GM19025 (cell line): ENCODE measurements around the gene WDR93.
A peak's percentile ranks its signal among the peaks of the same experiment; 100 is the strongest.

ENCODE experiments used
- ATAC-seq: cut with Tn5 transposase; IDR thresholded peaks from one replicate; pipeline ENCODE4 v1.9.1; 2021; ENCODE audit warnings: mild to moderate bottlenecking, low read depth, moderate library complexity; ENCODE audit not compliant: unreplicated experiment

WDR93 gene

DNA sequence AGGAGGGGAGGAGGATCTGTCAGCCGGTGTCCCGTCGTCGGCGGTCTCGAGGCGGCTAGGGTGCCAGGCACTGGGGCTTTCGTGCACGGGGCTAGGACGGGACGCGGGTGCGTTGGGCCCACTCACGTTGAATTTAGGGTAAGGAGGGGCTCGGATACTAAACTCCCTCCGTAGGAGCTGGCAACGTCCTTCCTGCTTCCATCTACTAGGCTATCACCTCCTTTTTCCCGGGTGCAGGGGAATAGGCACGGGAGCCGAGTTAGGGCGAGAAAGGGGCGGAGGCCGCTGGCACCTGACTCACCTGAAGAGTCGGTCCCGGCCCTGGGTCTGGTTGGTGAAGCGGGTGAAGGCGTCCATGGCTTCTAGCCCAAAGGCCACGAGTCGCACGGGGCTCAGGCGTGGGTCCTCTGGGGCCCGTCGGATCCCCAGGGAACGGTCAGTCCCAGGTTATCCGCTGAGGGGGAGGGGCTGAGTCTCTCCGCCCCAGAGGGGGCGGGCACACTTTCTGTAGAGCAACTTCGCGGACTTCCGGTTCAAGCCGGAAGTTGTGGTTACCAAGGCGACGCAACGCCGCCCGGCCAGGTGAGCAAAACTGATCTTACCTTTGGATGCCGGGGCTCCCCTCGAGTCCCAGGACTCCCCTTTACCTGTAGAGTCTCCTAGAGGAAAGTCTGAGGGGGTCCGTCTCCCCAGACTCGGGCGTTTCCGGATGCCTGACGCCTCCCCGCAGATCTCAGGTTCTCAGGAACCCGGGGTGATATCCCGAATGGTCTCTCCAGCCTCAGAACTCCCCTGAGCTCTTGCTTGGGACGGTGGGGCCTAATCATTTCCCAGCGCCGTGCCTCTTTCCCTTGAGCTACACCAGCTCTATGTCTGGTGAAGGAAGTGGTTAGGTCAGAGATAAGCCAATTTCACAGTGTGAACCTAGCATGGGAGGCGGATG, at the start of gene WDR93, which contains the start of gene PEX11A:
Gene WDR93 (plus strand): TSS at position 536 of the 943 bp plus-strand sequence. CDS start 10,936 bp downstream, outside the sequence.
Gene PEX11A (minus strand): TSS at position 479 of the 943 bp plus-strand sequence. CDS start 122 bp downstream, at position 357.
- peak; percentile 83 for ATAC-seq

DNA sequence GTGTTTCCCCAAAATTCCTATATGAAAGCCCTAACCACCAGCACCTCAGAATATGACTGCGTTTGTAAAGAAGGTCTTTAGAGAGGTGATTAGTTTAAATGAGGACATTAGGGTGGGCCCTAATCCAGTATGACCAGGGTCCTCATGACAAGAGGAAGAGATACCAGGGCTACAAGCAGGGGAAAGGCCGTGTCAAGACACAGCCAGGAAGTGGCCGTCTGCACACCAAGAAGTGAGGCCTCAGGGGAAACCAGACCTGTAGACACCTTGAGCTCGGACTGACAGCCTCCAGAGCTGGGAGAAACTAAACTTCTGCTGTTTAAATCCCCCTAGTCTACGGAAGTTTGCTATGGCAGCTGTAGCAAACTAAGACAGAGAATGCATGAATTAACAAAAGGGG, 49.6 kb upstream of the WDR93 start:
- ATAC-seq, result no peak

DNA sequence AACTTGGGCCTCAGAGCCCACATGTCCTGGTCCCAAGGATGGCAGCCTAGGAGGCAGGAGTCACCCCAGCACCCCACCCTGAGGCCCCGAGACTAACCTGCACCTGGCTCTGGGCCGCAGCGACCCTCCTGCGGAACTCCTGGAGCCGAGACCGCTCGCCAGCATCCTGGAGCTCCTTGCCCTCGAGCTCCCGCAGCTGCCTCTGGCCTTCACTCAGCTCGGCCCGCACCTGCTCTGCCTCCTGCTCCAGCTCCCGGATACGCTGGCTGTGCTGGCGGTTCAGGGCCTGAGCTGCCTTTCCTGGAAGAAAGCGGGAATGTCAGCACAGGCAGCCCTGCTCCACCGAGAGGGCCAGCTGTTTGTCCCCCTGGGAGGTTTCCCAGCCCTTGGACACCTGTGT, 48.5 kb upstream of the WDR93 start:
- no peak for ATAC-seq

DNA sequence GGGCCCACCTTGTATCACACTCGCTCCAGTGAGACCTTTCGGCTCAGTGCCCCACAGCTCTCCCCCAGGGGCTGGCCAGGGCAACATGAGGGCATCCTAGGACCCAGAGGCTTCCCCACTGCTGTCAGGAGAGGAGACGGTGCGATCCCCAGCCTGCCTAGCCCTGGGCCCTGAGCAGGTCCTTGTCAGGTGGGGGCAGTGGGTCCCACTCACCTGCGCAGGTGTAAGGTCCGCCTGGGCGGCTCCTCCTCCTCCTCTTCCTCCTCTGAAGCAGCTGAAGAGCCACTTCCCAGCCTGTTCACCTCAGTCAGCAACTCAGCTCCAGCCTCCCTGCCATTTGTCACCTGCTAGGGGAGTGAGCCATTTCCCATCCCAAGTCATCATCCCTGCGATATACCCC, 44.9 kb upstream of the WDR93 start:
- ATAC-seq, result no peak

DNA sequence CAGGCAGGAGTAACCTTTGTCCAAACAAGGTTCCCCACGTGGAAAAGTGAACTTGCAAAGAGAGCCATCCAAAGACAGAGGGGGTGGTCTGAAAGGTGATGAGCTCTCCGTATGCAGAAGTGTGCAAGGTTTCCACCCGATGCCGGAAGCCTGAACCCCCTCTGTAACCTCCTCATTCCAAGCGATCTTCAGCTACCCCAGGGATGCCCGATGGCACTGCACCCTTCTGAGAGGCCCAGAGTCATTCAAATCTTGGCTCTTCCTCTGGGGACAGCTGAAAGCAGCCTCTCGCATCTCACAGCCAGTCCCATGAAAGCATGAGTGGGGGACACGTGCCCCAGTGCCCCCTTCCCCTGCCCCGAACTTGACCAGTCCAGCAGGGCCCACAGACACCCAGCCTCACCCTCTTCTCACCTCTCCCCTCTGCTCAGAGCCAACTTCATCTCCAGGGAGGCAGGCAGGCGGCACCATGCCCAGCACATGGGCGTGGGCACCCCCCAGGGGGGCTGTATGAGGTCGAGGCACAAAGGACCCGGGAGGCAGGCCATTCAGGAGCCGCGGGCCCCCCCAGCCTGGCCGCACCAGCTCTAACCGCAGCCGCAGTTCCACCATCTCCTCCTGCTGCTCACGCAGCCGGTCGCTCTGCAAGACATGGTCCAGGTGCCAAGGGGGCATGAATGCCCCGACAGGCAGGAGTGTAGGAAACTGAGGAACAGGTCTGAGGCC, 44.0 kb upstream of the WDR93 start:
- no peak for ATAC-seq

DNA sequence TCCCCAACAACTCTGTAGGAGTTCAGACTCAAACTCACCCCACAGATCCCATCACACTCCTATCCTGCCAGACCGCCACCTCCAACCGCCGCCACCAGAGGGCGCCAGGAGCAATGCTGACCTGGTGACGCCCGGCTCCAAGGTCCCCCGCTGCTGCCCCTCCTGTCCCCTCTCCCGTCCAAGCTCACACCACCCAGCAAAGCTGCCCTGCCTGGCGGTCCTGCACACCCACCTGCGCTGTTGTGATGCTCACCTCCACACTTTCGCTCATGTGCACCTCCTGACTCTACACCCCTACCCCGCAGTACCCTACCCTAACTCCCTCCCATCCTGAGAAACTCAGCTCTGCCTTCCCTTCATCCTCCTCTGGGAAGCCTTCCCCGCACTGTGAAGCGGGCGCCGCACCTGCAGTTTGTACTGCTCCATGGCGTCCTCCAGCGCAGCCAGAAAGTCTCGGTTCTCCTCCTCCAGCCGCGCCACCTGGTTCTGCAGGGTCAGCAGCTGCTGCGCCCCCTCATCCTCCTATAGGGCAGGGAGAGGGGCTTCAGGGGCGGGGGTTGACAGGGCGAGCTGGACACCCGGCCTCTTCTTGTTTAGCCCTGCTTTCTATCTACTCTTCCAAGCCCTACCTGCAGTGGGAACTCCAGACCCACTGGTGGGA, 43.3 kb upstream of the WDR93 start:
- no peak for ATAC-seq

DNA sequence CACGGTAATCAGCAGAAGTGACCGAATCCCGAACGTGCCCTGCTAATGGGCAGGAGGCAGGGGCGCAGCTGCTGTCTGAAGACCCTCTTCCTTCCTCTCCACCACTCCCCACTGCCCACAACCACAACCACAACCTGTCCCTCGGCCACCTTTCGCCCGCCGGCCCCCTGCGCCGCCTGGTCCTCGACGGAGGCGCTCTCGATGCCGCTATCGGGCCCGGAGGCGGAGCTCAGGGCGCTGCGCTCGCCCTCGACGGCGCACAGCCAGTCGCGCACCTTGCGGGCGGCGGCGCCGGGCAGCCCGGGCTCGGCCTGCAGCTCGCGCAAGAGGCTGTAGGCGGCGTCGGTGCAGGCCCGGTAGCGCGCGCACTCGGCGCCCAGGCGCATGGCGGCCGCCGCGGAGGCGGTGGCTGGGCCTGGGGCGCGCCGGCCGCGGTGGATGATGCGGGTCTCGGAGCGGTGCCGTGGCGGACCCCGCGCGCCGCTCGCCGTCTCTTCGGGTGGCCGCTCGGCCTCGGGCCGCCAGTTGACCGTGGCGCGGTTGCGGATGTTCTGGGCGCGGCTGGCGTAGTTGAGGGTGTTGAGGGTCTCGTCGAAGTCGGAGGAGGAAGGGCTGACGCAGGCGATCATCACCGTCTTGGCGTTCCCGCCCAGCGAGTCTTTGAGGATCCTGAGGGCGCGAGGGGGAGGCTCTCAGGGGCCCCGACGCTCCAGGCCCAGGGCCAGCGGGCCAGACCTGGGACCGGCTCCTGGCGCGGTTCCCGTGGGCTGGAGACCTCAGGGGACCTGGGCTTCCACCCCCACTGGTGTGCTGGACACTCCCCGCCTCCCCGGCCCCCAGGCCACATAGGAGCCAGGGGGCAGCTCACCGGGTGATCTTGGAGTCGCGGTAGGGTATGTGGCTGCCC, 42.3 kb upstream of the WDR93 start:
- ATAC-seq, result no peak

DNA sequence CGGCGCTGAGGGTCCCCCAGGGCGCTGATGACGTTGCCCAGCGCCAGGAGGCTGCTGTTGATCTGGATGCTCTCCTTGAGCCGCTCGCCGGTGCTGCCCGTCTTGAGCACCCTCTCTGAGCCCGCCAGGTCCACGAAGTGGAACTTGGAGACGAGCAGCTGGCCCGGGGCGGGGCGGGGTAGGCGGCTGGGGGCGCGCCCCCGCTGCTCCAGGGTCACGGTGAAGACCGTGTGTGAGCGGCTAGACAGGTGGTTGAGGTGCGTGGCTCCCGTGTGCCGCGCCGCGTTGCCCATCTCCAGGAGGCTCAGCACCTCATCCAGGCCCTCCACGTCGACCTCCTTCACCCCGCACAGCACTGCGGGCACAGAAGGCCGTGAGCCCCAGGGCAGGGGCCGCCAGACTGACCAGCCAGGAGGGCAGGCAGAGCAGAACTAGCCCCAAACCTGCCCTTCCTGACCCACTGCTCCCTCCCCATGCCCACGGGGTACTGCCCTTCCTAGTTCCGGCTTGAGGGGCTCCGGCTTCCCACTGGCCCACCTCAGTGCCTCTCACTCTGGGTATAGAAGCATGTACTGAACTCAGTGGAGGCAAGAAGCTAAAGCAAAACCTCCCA, 41.5 kb upstream of the WDR93 start:
- no peak for ATAC-seq

DNA sequence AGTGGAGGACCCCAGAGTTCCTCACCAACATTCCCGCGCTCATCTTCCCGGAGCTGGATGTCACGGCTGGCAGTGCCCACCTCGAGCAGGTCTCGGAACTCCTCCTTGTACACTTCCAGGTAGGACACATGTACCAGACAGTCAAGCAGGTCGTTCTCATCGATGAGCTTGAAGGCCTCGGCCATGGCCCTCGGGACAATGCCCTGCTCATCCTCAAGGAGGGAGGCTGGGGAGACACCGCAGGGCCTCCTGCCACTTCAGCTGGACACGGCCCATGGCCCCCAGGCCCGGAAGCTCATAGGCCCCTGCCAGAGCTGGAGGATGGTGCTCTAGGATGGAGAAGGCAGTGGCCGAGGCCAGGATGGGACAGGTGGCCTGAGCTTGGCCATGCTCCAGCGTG, 40.9 kb upstream of the WDR93 start:
- no peak for ATAC-seq

DNA sequence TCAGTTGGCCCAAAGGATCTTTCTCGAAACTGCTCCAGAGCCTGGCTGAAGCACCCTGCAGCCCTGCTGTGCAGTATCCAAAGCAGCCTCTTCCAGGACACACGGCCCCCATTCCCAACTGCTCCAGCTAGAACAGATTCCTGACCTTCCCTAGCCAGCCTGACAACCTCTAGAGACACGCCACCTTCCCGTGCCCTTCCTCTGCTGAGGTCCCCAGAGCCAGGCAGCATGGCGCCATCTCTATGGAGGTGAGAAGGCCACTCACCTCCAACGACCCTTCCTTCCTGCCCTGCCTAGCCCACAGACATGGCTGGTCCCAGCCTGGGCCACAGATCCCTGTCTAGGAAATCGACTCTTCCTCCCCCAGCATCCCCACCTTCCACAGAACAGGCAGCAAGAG, 38.5 kb upstream of the WDR93 start:
- ATAC-seq, result no peak

DNA sequence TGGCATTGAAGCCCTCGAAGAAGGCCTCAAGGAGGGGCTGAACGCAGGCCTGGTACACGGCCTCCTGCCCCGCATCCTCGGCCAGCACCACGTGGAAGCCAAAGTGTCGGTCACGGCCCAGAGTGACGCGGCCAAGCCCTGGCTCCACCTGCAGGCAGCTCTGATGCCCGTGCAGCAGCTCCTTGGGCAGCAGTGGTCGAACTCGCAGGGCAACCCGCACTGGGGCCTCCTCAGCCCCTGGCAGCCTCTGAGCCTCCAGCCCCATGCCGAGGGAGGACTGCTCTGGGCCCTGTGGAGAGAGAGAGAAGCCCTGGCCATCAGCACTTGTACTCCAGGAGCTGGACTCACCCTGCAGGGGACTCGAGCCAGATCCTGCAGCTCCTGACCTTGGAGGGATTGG, 37.9 kb upstream of the WDR93 start:
- no peak for ATAC-seq

DNA sequence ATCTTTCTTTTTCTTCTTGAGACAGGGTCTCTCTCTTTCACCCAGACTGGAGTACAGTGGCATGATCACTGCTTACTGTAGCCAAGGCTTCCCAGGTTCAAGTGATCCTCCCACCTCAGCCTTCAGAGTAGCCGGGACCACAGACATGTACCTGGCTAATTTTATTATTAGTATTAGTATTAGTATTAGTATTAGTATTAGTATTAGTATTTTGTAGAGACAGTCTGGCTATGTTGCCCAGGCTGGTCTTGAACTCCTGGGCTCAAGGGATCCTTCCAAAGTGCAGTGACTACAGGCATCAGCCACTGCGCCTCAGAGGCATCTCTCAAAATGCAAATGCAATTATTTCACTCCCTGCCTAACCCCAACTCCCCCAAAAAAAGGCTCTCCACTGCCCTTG, 37.0 kb upstream of the WDR93 start:
- ATAC-seq, result no peak

DNA sequence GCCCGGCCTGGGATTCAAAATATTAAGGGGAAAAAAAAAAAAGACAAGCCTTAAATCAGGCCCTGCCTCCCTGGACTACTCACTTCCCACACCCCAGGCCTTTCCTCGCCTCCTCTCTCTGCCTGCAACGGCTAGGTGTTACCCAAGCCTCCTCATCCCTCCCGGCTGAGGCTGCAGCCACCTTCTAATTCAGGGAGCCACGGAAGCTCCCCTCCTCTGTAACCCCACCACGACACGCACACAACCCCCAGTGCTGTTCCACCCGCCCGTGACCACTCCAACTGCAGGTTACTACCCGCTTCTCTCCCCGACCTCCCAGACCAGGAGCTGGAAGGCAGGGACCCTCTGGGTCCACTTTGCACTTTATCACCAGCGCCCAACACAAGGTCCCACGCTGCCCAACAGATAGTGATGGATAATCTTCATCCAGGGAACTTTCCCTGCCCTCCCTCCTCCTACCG, 36.3 kb upstream of the WDR93 start:
- no peak for ATAC-seq

DNA sequence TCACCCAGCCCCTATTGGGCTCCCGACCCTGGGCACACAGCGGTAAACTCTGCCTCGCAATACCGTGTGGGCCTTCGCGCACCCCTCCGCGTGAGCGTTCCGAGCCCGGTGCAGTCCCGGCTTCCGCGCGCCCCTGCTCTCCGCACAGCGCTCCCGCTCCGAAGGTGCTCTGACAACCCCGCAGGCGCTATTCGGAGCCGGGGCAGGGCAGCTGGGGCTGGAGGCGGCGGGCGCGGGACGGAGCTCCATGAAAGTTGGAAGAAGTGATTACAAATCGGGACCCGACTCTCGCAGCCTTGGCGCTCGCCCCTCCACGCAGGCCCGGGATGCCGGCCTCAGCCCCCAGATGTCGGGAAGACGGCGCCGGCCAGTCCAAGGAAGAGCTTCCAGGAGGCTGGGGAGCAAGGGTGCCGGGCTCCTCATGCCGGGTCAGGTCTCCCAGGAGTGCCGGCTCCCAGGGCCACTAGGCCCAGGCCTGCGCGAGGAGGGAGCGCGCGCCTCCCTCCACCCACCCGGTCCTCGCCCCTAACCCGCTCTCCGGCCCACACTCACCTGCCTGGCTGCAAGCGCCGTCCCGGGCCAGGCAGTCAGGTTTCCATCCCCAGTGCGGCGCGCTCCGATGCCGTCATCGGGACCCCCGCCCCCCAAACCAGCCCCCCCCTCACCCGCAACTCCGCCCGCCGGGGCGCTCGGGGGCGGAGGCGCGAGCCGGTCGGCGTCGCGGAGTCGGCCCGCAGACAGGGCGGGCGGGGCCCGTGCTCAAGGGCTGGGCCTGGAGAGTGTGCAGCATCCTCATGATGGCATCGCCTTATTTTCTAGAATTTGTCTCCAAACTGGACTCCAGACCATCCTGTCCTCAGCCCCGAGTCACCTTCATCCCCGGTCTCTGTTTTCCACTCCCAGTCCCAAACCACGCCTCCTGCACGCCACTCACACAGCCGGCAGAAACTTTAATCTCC, 35.5 kb upstream of the WDR93 start, which contains the start of gene KIF7:
Gene KIF7 (minus strand): TSS at position 621 of the 959 bp plus-strand sequence. CDS start 2,537 bp downstream, outside the sequence.
- no peak for ATAC-seq

DNA sequence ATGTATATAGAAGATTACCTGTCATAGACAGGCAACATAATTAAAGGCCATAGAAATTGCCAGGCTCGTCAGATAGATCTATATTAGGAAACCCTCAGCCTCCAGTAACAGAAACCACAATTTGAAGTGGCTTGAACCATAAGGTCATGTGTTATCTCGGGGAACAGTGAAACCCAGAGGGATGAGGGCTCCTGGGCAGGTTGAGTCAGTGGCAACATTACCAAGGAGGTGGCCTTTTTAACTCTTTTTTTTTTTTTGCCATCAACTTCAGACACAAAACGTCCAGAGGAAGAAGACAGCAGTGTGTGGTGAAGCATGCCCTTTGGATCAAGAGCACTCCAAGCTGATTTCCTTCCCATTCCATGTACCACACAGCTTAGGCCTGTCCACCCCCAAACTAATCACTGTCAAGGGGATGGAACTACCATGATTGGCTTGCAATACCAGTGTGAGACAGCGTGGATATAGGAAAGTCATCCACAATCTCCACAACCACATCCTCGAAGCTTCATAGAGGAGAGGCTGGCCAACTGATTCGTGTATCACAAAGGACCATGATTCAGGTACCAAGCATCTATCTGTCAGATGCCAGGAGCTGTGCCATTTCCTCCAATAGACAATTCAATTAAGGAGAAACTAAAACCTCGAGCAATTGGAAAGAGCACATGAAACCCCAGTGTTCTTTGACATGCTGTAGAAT, 34.3 kb upstream of the WDR93 start:
- no peak for ATAC-seq

DNA sequence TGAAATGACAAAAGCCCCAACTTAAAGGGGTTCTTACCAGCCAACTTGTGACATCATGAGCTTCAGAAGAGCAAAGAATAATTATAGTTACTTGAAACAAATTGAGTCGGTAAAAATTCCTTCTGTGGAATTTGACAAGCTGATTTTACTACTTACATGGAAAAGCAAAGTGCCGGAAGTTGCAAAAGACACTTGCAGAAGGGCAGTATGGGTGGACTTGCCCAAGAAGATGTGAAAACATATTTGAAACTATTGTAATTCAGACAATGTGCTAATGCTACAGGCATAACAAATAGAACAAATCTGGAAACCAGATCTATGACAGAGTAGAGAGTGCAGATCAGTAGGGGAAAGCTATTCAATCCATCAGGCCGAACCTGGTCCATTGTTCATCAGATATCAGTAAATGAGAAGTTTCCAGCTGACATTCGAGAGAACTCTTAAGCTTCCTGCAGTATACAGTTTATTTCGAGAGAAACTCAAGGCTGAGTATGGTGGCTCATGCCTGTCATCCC, 32.9 kb upstream of the WDR93 start:
- ATAC-seq, result no peak

DNA sequence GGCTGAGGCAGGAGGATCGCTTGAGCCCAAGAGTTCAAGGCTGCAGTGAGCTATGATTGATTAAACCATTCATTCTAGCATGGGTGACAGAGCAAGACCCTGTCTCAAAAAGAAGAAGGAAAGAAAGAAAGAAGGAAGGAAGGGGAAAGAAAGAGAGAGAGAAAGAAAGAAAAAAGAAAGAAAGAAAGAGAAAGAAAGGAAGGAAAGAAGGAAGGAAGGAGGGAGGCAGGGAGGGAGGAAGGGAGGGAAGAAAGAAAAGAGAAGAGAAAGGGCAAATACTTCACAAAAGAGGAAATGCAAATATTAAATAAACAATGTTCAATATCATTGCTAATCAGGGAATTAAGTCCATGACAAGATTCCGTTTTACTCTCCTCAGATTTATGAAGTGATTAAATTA, 31.3 kb upstream of the WDR93 start:
- ATAC-seq, result no peak
